ENCODE data around the gene MYRFL.

The MYRFL gene

DNA sequence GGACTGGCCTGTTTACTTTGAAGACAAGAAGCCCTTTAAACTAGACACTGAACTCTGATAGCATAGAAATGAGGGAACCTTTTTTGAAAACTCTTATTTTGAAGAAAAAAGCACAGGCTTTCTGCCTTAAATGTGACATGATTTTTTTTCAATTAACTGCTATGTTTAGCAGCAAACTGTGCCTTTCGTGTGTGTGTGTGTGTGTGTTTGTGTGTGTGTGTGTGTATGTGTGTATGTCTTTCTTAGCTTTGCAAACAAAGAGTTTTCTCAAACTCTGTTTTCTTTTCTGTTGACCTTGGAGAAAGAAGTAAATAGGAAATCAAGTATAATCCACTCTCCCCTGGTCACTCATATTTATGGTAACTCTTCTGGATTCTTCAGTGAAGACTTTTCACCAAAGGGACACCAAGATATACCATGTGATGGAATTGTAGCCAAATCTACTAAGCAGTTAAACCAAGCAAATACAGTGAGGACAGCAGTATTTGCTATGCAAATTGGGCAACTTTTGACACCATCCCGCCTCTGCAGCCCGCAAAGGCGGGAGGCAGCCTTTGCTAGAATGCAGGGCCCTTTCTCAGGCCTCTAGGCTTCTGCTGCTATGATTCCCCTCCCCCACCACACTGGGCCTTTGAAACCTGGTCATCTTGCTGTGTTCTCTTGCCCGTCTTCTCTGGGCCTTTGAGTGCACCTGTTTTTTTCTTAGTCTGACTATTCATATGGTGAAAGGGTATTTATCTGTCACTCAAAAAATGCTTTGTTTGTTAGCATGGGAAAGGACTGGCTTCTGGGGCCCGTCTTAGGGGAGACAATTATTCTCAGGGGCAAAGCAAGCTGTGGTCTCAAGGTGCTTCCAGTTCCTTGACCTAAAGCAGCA lies 107.9 kb downstream of the MYRFL start:
- no peak for DNase-seq (ENCODE audit: low read depth in 2 of 2)

DNA sequence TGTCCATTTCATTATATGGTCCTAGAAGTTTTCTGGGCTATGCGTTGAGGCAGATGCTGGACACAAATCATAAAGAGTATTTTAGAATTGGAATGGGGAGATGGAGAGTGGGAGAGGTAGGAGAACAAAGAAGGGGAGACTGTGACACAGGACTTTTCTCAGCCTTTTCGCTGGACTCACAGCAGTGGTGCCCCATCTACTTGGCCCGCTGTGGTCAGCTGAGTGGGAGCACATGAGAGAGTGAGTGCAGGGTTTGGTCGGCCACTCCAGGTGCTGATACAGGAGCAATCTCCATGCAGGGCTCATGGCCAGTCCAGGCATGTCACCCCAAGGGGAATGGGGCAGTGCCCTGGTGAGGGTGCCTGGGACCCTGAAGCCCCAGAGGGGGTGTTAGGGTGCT lies 109.0 kb downstream of the MYRFL start:
- DNase-seq (ENCODE audit: low read depth in 2 of 2) = no peak

DNA sequence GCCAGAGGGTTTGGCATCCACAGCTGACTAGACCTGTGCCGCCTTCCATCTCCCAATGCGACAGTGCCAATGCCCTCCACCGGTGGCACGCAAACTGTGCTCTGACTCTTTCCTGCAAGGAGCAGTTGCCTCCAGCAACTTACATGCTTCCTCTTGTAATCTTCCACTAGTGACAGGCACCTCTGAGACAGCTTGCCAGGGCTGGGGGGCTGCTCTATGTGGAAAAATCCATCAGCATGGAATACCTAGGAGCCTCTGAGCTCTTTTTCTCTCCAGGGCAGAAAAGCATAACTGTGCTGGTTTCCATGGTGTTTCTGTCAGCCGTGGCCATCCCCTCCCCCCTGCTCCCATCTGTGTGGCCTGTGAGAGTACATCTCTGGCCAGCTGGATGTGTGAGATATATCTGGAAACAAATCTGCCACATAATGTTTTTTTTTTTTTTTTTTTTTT lies 110.6 kb downstream of the MYRFL start:
- DNase-seq (ENCODE audit: low read depth in 2 of 2) = no peak

DNA sequence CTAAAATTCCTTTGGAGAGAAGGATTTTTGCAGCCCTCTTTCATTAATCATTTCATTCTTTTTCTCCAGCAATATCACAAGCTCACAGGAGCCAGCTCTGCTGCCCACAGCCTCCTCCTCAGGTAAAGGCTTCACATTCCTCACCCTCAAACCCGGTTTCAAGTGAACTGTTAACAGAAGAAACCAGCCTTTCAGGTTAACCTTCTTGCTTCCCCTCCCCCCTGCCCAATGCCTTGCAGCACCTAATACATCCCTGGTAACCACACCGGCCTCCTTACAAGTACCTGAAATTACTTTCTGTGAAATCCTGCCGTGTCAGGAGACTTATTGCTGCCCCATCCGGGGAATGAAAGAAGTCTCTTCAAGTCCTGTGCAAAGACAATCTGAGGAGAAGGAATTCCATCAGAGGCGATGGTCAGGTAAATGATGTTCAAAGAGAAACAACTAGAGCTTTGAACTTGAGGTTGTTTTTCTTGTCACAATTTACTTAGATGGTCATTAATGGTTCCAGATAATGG lies 111.2 kb downstream of the MYRFL start:
- DNase-seq (ENCODE audit: low read depth in 2 of 2) = no peak

DNA sequence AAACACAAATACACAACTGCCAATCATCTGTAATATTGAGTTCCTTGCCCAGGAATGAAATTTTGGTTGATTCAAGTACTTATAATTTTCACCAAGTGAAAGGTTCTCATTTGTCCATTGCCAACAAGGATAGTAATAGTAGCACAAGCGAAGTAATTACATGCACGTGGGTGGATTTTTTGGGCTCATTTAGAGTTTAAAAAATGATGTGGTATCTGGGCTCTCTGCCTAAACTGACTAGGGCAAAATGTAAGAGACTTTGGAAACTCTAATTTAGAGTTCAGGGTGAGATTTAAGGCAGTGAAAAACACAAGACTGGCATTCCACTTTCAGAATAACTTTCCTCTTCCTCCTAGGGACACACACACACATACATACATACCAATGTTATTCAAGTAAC lies 111.7 kb downstream of the MYRFL start:
- no peak for DNase-seq (ENCODE audit: low read depth in 2 of 2)

DNA sequence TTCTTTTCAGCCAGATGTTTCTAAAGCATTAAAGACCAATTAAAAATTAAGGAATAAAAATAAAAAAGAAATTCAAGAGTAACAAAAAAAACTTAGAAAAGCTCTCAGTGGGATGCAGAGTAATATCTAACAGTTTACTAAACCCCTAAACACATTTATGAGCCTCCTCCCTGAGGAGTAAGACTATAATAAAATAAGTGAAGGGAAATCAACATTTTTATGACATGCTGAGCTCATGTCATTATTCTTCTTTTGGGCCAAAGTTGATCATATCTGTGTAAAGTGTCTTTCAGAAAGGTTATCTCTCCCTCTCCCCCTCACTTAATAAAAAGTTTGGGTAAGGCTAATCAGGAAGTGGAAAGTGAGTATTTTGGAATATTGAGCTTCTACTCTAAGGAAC lies 122.1 kb downstream of the MYRFL start:
- DNase-seq (ENCODE audit: low read depth in 2 of 2) = no peak

DNA sequence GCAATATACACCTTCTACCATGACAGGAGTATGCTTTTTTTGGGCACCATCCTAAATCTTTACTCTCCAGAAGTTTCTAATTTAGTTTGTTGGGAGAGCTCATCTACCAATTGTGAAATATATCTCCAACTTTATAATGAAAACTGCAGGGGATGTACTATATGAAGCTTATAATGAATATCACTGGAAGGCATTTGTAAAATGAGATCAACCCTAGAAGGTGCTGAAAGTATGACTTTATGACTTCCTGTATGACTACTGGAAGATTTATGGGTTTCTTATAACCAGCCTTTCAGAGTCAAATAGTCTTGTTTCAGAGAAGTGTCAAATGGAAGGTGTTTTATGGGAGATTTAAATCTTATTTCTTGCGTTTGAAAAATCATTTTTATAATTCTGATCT lies 122.9 kb downstream of the MYRFL start:
- DNase-seq (ENCODE audit: low read depth in 2 of 2) = no peak

DNA sequence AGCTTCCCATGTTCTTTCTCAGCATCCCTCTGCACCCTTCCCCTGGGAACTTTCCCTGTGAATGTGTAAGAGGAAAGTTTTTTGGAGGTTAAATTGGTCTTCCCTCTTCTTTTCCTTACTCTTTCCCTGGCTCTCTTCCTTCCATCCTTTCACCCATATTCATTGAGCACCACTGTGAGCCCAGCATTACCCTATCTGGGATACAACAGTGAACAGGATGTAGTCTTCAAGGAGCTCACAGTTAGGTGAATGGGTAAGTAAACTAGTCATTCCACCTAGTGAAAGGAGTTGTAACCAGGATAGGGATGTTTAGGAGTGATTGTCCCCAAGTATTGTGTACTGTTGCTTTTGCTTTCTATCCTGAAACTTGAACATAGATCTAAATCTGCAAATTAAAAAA lies 123.8 kb downstream of the MYRFL start:
- no peak for DNase-seq (ENCODE audit: low read depth in 2 of 2)

DNA sequence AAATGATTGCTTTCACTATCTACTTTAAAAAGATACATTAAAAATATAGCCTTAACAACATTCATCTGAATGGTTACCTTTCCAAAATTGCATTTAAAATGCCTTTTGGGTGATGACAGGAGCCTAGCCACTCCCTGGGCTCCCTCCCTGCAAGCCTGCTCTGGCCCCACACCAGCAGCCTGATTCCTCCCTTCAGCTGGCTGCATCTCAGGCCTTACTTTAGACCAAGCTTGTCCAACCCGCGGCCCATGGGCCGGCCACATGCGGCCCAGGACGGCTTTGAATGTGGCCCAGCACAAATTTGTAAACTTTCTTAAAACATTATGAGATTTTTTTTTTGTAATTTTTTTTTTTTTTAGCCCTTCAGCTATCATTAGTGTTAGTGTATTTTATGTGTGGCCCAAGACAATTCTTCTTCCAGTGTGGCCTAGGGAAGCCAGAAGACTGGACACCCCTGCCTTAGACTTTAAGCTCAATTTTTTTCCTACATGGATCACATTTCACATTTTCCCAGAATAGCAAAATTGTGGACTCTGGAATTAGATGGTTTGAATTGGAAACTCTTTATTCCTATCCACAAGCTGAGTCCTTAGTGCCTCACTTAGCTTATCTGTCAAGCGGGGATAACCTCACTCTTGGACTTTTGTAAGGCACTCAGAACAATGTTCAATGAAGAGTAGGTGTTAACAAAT lies 124.4 kb downstream of the MYRFL start:
- DNase-seq (ENCODE audit: low read depth in 2 of 2) = no peak

DNA sequence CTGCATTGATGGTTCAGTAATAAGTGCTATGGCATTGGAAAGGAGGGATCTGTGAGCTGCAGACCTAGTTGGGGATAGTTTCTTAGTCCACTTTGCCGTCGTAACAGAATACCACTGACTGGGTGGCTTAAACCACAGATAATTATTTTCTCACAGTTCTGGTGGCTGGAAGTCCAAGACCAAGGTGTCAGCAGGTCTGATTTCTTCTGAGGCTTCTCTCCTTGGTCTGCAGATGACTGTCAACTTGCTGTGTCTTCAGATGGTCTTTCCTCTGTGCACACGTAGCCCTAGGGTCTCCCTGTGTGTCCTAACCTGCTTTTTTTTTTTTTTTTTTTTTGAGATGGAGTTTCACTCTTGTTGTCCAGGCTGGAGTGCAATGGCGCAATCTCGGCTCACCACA lies 126.1 kb downstream of the MYRFL start:
- DNase-seq (ENCODE audit: low read depth in 2 of 2) = no peak

DNA sequence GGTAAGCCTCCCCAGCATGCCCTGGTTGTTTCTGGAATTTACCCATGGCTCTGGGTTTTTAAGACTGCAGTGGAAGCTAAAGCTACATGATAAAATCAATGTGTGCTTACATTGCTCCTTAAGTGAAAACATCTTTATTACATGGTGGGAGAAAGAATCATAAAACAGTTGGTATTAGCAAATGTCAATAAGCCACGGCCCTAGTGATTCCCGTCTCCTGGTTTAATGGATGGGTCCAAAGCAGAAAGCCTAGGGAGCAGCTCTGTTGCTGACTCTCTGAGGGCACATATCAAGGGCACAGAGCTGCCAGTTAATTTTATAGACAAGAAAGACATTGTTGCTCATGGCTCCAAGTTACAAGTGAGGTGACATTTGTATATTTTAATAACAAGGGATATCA lies 127.9 kb downstream of the MYRFL start:
- DNase-seq (ENCODE audit: low read depth in 2 of 2) = no peak

DNA sequence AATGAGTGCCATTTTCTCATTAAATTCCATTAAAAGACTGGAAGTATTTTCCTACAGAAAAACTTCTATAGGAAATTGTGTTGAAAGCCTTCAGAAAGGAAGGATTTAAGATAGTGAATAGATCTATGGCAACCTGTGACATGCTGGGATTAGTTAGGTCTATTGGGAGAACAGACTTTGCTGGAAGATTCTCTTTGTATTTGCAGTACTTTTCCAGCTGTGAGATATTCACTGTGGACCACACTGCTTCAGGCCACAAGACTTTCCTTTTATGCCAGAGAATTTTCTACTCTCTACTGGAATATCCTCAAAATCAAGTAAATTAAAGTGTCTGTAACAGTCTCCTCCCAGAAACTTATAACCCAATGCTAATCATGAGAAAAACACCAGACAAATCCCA lies 136.2 kb downstream of the MYRFL start:
- no peak for DNase-seq (ENCODE audit: low read depth in 2 of 2)

DNA sequence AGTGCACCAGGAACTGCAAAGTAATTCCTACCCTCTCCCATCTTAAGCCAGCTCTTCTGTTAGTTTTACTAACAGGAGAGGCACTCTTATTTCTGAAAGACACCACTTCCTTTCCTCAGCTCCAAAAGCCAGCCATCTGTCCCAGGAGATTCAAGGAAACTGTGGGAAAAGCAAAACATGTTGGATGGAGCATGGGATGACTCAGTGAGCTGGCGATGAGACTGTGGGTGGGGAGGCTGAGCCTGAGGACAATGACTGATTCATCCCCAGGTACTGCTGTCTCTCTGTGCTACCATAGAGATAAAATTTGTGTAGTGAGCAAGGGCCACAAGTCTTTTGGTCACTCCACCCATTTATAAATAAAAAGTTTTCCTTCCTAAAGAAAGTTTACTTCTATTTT lies 141.4 kb downstream of the MYRFL start:
- DNase-seq (ENCODE audit: low read depth in 2 of 2) = no peak

DNA sequence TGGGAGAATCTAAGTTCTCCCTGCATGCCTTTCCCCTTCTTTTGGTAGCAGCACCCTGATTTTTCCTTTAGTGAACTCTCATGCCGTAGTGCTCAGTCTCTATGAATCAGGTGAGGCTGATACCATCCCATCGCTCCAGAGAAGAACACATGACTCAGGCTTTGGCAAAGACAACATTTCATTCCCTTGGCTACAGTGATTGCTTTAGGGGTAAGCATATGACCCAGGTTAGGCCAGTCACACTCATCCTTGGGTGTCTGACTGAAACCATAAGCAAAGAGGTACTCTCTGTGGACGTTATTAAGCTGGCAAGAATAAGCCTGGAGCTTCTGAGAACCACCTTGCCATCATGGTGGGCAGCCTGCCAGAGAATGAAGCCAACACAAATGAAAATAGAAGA lies 141.8 kb downstream of the MYRFL start:
- DNase-seq (ENCODE audit: low read depth in 2 of 2) = no peak

DNA sequence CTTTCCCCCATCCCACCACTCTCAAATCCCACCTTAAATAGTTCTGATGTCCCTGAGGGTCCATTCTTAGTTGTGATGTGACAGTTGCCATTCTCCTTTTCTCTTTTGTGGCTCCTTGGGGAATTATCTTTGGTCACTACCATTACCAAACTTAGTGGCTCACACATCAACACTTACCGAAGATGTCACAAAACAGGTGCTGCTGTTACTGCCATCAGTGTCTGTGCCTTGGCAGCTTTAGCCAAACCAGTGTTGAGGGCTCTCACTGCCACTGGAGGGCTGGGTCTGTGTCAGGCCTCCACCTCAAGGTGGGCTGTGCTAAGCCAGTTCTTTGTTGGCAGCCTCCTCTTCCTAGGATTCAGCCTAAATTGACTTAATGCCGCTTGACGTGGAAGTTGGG lies 144.0 kb downstream of the MYRFL start:
- DNase-seq (ENCODE audit: low read depth in 2 of 2) = no peak

DNA sequence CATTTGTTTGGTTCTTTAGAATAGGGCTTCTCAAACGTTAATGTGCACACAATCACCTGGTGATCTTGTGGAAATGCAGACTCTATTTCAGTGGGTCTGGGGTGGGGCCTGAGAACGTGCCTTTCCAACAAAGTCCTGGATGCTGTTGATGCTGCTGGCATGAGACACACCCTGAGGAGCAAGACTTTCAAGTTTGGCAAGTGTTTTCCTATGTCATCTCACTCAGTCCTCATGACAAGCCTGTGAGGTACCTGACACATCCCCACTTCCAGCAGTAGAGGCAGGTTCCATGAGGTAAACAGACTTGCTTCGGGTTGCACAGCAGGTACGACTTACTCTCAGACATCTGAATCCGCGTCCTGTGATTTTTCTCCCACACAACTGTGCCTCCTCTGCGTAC lies 147.1 kb downstream of the MYRFL start:
- DNase-seq (ENCODE audit: low read depth in 2 of 2) = no peak

DNA sequence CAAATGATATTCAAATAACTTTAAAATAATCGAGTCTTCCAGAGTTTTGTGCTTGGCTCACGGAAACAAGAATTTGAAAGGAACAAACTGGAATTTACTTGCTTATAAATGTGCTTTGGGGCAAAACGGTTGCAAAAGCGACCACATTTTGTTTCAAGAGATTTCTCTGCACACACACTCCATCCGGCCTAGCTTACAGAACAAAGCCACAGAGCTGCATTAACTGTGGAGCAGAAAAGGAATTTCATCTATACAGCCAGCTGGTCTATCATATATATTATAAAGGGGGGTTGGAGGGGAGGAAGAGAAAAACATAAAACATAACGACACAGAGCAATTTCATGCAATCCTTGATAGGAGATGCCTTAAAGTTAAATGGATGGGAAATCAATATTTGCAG lies 153.0 kb downstream of the MYRFL start:
- DNase-seq (ENCODE audit: low read depth in 2 of 2) = no peak

DNA sequence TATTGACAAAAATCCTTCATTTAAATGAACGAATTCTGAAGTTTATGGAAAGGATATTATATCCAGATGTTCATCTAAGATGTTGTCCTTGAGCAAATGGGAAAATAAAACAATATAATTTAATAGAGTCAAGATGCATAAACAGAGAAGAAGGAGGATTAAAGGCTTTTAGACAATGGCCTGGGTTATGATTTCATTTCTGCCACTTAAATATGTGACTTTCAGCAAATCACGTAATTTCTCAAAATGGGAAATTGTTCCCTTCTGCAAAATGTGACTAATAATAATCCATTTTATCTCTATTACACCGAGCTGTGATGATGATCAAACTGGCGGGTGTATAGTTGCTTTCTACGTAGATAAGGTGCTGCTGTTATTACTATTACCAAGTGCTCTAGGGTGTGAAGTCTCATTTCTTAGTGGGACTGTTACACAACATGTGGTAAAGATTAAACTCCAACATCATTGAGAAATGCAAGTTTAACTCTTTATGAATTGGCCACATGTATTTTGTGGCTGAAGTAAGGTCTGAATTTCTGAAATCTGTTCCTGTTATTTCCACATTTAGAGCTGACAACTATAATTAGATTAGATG lies 157.0 kb downstream of the MYRFL start:
- no peak for DNase-seq (ENCODE audit: low read depth in 2 of 2)

DNA sequence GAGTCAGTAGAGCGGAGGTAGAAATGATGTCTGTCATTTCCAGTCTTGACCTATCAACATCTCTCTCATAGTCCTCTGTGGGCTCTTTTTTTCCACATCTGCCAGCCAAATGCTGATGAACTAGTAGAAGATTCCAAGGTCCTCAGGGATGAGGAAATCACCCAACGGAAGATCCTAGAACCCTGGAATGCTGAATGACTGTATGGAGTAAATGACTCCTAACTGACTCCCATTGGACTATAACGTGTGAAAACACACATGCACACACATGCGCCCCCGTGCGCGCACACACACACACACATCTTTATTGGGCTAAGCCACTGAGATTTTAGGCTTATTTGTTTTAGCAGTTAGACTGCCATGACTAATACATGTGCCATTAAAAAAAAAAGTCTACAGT lies 159.2 kb downstream of the MYRFL start:
- DNase-seq (ENCODE audit: low read depth in 2 of 2) = no peak

DNA sequence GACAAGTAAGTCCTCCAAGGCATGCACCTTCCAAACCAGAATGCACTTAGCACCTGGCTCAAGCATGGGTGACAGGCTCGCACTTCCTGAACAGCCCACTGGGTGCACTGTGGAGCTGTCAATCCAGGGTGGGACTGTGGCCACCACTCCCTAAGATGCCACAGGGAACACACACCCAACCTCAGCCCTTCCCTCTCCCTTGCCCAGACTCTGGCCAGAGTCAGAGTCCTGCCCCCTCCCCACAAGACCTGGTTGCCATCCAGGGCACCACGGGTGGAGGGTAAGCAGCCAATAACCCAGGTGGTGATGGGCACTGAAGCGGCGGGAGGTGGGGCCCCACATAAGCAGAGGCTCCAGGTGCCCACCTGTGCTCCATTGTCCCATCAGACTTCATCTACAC lies 160.6 kb downstream of the MYRFL start:
- DNase-seq (ENCODE audit: low read depth in 2 of 2) = no peak

DNA sequence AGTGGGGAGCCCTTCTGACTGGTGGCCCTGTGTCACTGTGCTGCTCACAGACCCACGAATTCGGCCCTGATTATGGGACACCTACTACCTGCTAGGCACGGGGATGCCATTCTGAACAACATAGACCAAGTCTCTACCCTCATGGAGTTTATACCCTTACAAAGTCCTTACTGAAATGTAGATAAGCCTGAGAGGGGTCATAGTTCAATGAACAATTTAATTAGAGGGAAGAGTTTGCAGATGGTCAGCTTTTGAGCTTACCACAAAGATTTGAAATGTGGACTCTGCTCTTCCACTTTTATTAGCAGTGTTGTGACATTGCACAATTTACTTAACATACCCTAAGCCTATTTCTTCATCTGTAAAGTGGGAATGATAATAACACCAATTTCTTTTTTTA lies 161.1 kb downstream of the MYRFL start:
- DNase-seq (ENCODE audit: low read depth in 2 of 2) = no peak

DNA sequence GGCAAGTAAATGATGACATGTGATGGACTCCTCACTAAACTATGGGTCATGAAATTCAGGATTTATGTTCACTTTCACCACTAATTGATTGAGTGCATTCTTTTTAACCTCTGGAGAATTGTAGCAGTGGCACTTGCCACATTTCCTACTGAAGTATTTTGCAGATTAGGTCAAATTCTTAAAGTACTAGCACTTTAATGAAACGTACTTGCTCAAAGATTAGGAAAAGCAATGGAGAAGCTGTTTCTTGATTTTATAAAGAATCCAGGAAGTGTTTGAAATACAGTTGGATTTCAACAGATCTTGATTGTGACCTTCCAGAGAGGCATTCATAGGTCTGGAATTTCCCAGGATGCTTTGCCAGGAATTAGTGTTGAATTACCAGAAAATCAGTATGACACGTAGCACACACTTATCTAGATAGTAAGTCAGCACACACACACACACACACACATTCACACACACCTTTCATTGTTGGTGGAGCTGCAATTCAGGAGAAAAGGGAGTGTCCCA lies 162.6 kb downstream of the MYRFL start:
- DNase-seq (ENCODE audit: low read depth in 2 of 2) = no peak

Data from stimulated activated CD4-positive, alpha-beta T cell treated with anti-CD3 and anti-CD28 coated beads, Interleukin-1b, Interleukin-23, amount 100 ng/mL, for 1 hour (primary cell).